H1 (cell line): Measurements from ENCODE around the gene ILF2. TPM values are rescaled to one million over a fixed set of nuclear protein-coding genes. Genes with fewer than 3 reads are reported as not detected.

ENCODE experiments used
- CTCF ChIA-PET: fragments of 300-600 bp; sonication (Branson Sonifier 250); formaldehyde crosslinking; loops from one replicate; lab custom pipeline; 2021; ENCODE audit not compliant: partially characterized antibody; lab: Charles Lee
- POLR2A ChIA-PET: fragments of 300-600 bp; sonication (Branson Sonifier 250); formaldehyde crosslinking; loops from one replicate; lab custom pipeline; 2021; ENCODE audit warnings: inconsistent platforms; ENCODE audit not compliant: partially characterized antibody; lab: Charles Lee
- DNase-seq, 2 experiments: peaks; one replicate each; pipeline versions ENCODE4 v3.0.0 to v3.0.0-alpha.2; 2010 to 2022; ENCODE audit warnings: low spot score in 2 of 2, low read depth in 1 of 2, mixed read lengths in 1 of 2
- FAIRE-seq: peaks from 2 replicates; lab custom pipeline; 2011; peaks lifted over from hg19 to GRCh38; lab: Jason Lieb, UNC
- H2AFZ ChIP-seq: 2 replicates; pipeline ENCODE4 v1.8.1; 2012; ENCODE audit warnings: low read length, inconsistent platforms
- H2AK5ac ChIP-seq: 2 replicates; pipeline ENCODE4 v1.6.1; 2013; ENCODE audit warnings: low read depth, low read length
- H2BK120ac ChIP-seq: replicated peaks from 2 replicates; pipeline ENCODE3; 2013; ENCODE audit warnings: low read depth, low read length, inconsistent platforms
- H2BK12ac ChIP-seq: 2 replicates; pipeline ENCODE4 v1.6.1; 2013; ENCODE audit warnings: low read depth, low read length
- H2BK15ac ChIP-seq: 2 replicates; pipeline ENCODE4 v1.6.1; 2013; ENCODE audit warnings: low read length
- H2BK20ac ChIP-seq: 2 replicates; pipeline ENCODE4 v1.6.1; 2013; ENCODE audit warnings: low read length
- H2BK5ac ChIP-seq: 2 replicates; pipeline ENCODE4 v1.6.1; 2013; ENCODE audit warnings: low read depth, low read length
- H3K14ac ChIP-seq: 2 replicates; pipeline ENCODE4 v1.6.1; 2013; ENCODE audit warnings: inconsistent platforms; ENCODE audit not compliant: insufficient read length
- H3K18ac ChIP-seq: 2 replicates; pipeline ENCODE4 v1.6.1; 2013; ENCODE audit warnings: low read length; ENCODE audit errors: extremely low read depth
- H3K23ac ChIP-seq: 2 replicates; pipeline ENCODE4 v1.6.1; 2013; ENCODE audit warnings: inconsistent platforms; ENCODE audit not compliant: insufficient read length
- H3K23me2 ChIP-seq: 2 replicates; pipeline ENCODE4 v1.6.1; 2013; ENCODE audit warnings: low read depth, low read length
- H3K27ac ChIP-seq: 2 replicates; pipeline ENCODE4 v1.6.1; 2011; ENCODE audit warnings: low read depth, low read length, inconsistent platforms
- H3K27me3 ChIP-seq, 4 experiments: replicated peaks in 1 of 4; 1 replicate in 1 of 4; 2 replicates in 3 of 4; pipeline versions ENCODE4 v1.6.1 to v1.8.1; 2011 to 2013; ENCODE audit warnings: low read length in 3 of 4, mild to moderate bottlenecking in 3 of 4, inconsistent platforms in 2 of 4, mixed read lengths in 2 of 4, moderate library complexity in 1 of 4; ENCODE audit not compliant: control insufficient read depth in 3 of 4, insufficient read depth in 3 of 4; ENCODE audit errors: extremely low read depth in 1 of 4
- H3K36me3 ChIP-seq, 4 experiments: 2 replicates each; pipeline versions ENCODE4 v1.6.1 to v1.8.1; 2011 to 2013; ENCODE audit warnings: mild to moderate bottlenecking in 4 of 4, low read length in 3 of 4, moderate library complexity in 2 of 4, control low read depth in 1 of 4, inconsistent platforms in 1 of 4; ENCODE audit not compliant: insufficient read depth in 4 of 4, control insufficient read depth in 2 of 4
- H3K4ac ChIP-seq: replicated peaks from 2 replicates; pipeline ENCODE3; 2013; ENCODE audit warnings: low read length, low read depth, mixed read lengths, inconsistent platforms; ENCODE audit not compliant: insufficient read length
- H3K4me1 ChIP-seq, 4 experiments: replicated peaks in 1 of 4; 1 replicate in 1 of 4; 2 replicates in 3 of 4; pipeline versions ENCODE4 v1.6.1 to v1.8.1; 2011 to 2013; ENCODE audit warnings: low read length in 3 of 4, inconsistent platforms in 2 of 4, mixed read lengths in 1 of 4; ENCODE audit not compliant: insufficient read depth in 4 of 4, control insufficient read depth in 3 of 4
- H3K4me2 ChIP-seq, 2 experiments: 2 replicates each; pipeline versions ENCODE4 v1.6.1 to v1.8.1; 2011 to 2013; ENCODE audit warnings: low read depth in 2 of 2, low read length in 2 of 2, control low read depth in 1 of 2, inconsistent platforms in 1 of 2, mild to moderate bottlenecking in 1 of 2; ENCODE audit not compliant: insufficient read depth in 1 of 2
- H3K4me3 ChIP-seq, 4 experiments: fragments of 200-600, 300-600 bp in 1 of 4; sonication (generic), shearing (Covaris generic), sonication (Bioruptor Twin) in 1 of 4; 2 replicates each; pipeline versions ENCODE4 v1.5.1 to v1.8.1; 2011 to 2016; ENCODE audit warnings: low read length in 4 of 4, low read depth in 3 of 4, control low read depth in 2 of 4, inconsistent platforms in 2 of 4, mild to moderate bottlenecking in 2 of 4, mixed read lengths in 1 of 4, moderate library complexity in 1 of 4; ENCODE audit not compliant: insufficient read depth in 2 of 4; ENCODE audit errors: extremely low read depth in 1 of 4
- H3K56ac ChIP-seq: replicated peaks from 2 replicates; pipeline ENCODE3; 2013; ENCODE audit warnings: low read depth, mild to moderate bottlenecking, mixed read lengths, low read length, inconsistent platforms; ENCODE audit not compliant: insufficient read length
- H3K79me1 ChIP-seq: 2 replicates; pipeline ENCODE4 v1.6.1; 2013; ENCODE audit warnings: low read depth, low read length, control low read depth
- H3K79me2 ChIP-seq, 2 experiments: 2 replicates each; pipeline versions ENCODE4 v1.6.1 to v1.8.1; 2012 to 2013; ENCODE audit warnings: low read length in 2 of 2, mild to moderate bottlenecking in 2 of 2, inconsistent platforms in 1 of 2; ENCODE audit not compliant: insufficient read depth in 2 of 2, control insufficient read depth in 1 of 2
- H3K9ac ChIP-seq, 4 experiments: replicated peaks in 1 of 4; 1 replicate in 1 of 4; 2 replicates in 3 of 4; pipeline versions ENCODE4 v1.6.1 to v1.8.1; 2011 to 2013; ENCODE audit warnings: low read depth in 3 of 4, low read length in 3 of 4, control low read depth in 2 of 4, mild to moderate bottlenecking in 2 of 4, moderate library complexity in 2 of 4, inconsistent platforms in 1 of 4; ENCODE audit errors: extremely low read depth in 1 of 4
- H3K9me3 ChIP-seq, 2 experiments: 2 replicates each; pipeline versions ENCODE4 v1.6.1 to v1.8.1; 2012 to 2013; ENCODE audit warnings: mild to moderate bottlenecking in 2 of 2, moderate library complexity in 2 of 2, control low read depth in 1 of 2, inconsistent platforms in 1 of 2, low read depth in 1 of 2, low read length in 1 of 2, mixed read lengths in 1 of 2; ENCODE audit not compliant: insufficient read depth in 2 of 2
- H4K20me1 ChIP-seq, 2 experiments: replicated peaks in 1 of 2; 2 replicates each; pipeline versions ENCODE3 to v1.8.1; 2011 to 2013; ENCODE audit warnings: inconsistent platforms in 2 of 2, low read length in 2 of 2, mild to moderate bottlenecking in 1 of 2; ENCODE audit not compliant: insufficient read depth in 2 of 2, control insufficient read depth in 1 of 2
- H4K5ac ChIP-seq: 2 replicates; pipeline ENCODE4 v1.6.1; 2013; ENCODE audit warnings: low read length, low read depth, mixed read lengths, inconsistent platforms; ENCODE audit not compliant: insufficient read length
- H4K8ac ChIP-seq: 2 replicates; pipeline ENCODE4 v1.8.0; 2013; ENCODE audit warnings: mild to moderate bottlenecking, moderate library complexity, low read length, inconsistent platforms; ENCODE audit not compliant: insufficient read depth; ENCODE audit errors: extremely low read depth
- H4K91ac ChIP-seq: replicated peaks from 2 replicates; pipeline ENCODE3; 2013; ENCODE audit warnings: low read length, mixed read lengths, inconsistent platforms; ENCODE audit not compliant: insufficient read length
- CEBPB ChIP-seq: IDR thresholded peaks from 2 replicates; pipeline ENCODE4 v1.6.1; 2012; ENCODE audit warnings: low read depth, low read length
- CHD1 ChIP-seq: IDR thresholded peaks from 2 replicates; pipeline ENCODE4 v1.6.1; 2012; ENCODE audit warnings: low read depth, low read length, improper control_type of control experiment
- CREB1 ChIP-seq: IDR thresholded peaks from 2 replicates; pipeline ENCODE4 v1.6.1; 2012; ENCODE audit warnings: inconsistent platforms
- EP300 ChIP-seq, 2 experiments: IDR thresholded peaks; 1 replicate in 1 of 2; 2 replicates in 1 of 2; pipeline ENCODE4 v1.6.1; 2011 to 2012; ENCODE audit warnings: low read depth in 2 of 2, low read length in 2 of 2, mild to moderate bottlenecking in 2 of 2, borderline replicate concordance in 1 of 2, inconsistent platforms in 1 of 2, moderate library complexity in 1 of 2
- EZH2 ChIP-seq: fragments of 200-600 bp; sonication (generic); IDR thresholded peaks from 2 replicates; pipeline ENCODE4 v1.7.1; 2012; ENCODE audit warnings: low read depth, mild to moderate bottlenecking, moderate library complexity, low read length, inconsistent platforms; ENCODE audit not compliant: severe bottlenecking
- KDM5A ChIP-seq: fragments of 200-600 bp; IDR thresholded peaks from 2 replicates; pipeline ENCODE4 v1.7.1; 2012; ENCODE audit warnings: mild to moderate bottlenecking, low read length, inconsistent platforms, mixed read lengths
- WGBS, 2 experiments: shearing (Covaris generic) in 1 of 2; methylation state at CpG; one replicate each; pipeline versions ENCODE4 v1.1.6 to v1.1.7; 2013 to 2015; ENCODE audit warnings: low lambda C conversion rate in 2 of 2, mixed read lengths in 2 of 2, inconsistent platforms in 1 of 2, low coverage in 1 of 2, missing lambda C conversion rate in 1 of 2; ENCODE audit not compliant: insufficient replicate concordance in 2 of 2, insufficient coverage in 1 of 2, insufficient read length in 1 of 2; ENCODE audit errors: extremely low coverage in 1 of 2, missing lambda C conversion rate in 1 of 2; 5-methylcytosine and 5-hydroxymethylcytosine counted together
- polyA plus RNA-seq, 7 experiments: library from polyadenylated mRNA; depleted of rRNA in 3 of 7; stranded (reverse) in 5 of 7; unstranded in 2 of 7; fragments of >200 nt in 5 of 7; fragments of 200-250 nt in 2 of 7; gene quantifications; 1 replicate in 5 of 7; 2 replicates in 1 of 7; 4 replicates in 1 of 7; pipeline versions ENCODE4 v1.2.1 to v1.2.3, GENCODE V29; 2011 to 2013; ENCODE audit warnings: missing spikeins in 2 of 7, mixed read lengths in 2 of 7
- total RNA-seq: library from RNA; stranded (reverse); fragmentation: NEBNext Ultra II Directional; extraction: Animal tissue kit (Norgen Biotek cat#: 25700); gene quantifications from 2 replicates; pipeline ENCODE4 v1.2.1, GENCODE V29; 2021

ILF2 gene
- total and polyA plus RNA-seq, 2 of the 8 experiments (the other 6 are each of a cell fraction or from before 2014, with no cell fraction given) = 389 to 474 TPM

- Histone ChIP-seq H3K23ac (no peak overlapping the region), H2BK5ac (no peak overlapping the region), H3K23me2 (no peaks in the 10 kb centered on the region), H3K9ac (no peak overlapping the region), H3K4me3 (no peak overlapping the region), H3K4ac (no peak overlapping the region), H3K79me2 (peaks cover 0 to 17% of the 10 kb centered on the region in 2 experiments; a peak in 2 of 4 replicates), H3K79me1 (peaks cover 5% of the 10 kb centered on the region; the same call in 1 of the 2 replicates), H3K4me1 (peaks cover 0 to 4% (median 2%) of the 10 kb centered on the region in 4 experiments; a peak in 2 of 7 replicates), H2AK5ac (no peak overlapping the region), H2BK20ac (no peak overlapping the region), H2AFZ (no peak overlapping the region), H4K20me1 (peaks cover 0 to 10% of the 10 kb centered on the region in 2 experiments), H2BK120ac (no peak overlapping the region), H3K36me3 (peaks cover 62 to 78% (median 73%) of the 10 kb centered on the region in 4 experiments), H2BK12ac (no peak overlapping the region), H3K9me3 (no peaks in the 10 kb centered on the region), H3K56ac (no peak overlapping the region), H3K14ac (no peak overlapping the region), H3K27ac (no peak overlapping the region), H4K91ac (no peak overlapping the region), H3K27me3 (no peaks in the 10 kb centered on the region), H2BK15ac (no peak overlapping the region), H4K8ac (no peak overlapping the region), H3K18ac (no peak overlapping the region), H3K4me2 (no peak overlapping the region), H4K5ac (no peak overlapping the region)
- TF ChIP-seq KDM5A (no peak), CEBPB (no peak), EZH2 (no peak), CREB1 (no peak), CHD1 (no peak), EP300 (IDR thresholded peaks at IDR 0.05; ENCODE audit: borderline replicate concordance in 1 of 2, low read depth in 2 of 2, low read length in 2 of 2) (no peak)
- no peak for FAIRE-seq
- WGBS, 2 experiments = 95% methylated on average over 5 of the region's 5 CpGs; no CpG with 5 or more reads in 1 of the 2 experiments
- POLR2A ChIA-PET = interaction anchor here (0.6 to 19.8 kb wide), 6 partner anchors 7 to 203 kb away, joined by 3 to 343 read pairs (median 24); partner anchors contain the start of genes CHTOP, ILF2 and NPR1
- CTCF ChIA-PET = interaction anchor here (1.0 kb wide), 1 partner anchor 109 kb away, joined by 3 read pairs; no protein-coding TSS in a partner anchor
- DNase-seq = no peak
Measured at GRCh38 chr1:153663211-153663610, 7.6 kb downstream of the ILF2 start.
